NCI-H526 treated with DMSO at 0.1 percent for 48 hours (cell line): ENCODE measurements around the gene GSTK1.
"Not testable (repeated sequence)": the region's sequence is repeated elsewhere in the genome, so short reads cannot be mapped to it uniquely, and the experiment has no call there.

Experiments
- DNase-seq: peaks from one replicate; lab custom pipeline; 2025; lab: John Stamatoyannopoulos, UW

GSTK1 gene

DNA sequence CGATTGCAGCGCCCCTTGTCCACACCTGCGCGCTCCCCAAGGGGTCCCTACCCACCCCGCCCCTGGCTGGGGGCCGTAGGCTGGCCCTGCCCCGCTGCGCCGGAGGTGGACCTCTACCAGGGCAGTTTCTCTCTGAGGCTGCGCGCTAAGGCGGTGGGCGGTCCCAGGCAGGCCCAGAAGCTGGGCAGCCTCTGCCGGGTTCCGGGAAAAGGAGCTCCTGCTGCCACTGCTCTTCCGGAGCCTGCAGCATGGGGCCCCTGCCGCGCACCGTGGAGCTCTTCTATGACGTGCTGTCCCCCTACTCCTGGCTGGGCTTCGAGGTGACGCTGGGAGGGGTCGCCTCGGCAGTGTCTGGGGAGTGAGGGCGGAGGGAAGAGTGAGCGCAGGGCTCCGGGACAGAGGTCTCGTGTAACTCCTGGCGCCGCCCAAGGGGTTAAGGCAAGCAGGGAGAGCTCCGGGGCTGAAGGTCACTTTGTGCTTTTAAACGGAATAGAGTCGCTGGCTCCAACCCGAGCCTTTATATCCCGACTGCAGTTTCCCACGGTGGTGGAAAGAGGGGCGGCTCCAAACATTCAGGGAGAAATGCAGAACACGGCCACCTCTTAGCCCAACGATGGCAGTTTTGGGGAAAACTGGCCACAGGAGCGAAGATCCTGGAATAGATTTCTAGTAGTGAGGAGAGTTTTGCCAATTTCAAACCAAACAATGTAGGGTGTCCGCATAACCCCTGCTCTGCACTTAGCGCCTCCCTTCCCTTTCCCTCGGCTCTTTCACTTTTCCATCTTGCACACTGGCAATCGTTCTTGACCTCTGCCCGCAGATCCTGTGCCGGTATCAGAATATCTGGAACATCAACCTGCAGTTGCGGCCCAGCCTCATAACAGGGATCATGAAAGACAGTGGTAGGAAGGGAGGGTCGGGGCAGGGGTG, at the start of gene GSTK1:
Gene GSTK1, plus strand, starts transcription at position 176 of the 930 bp plus-strand sequence. Its CDS starts 73 bp downstream, at position 249.
- DNase-seq, result peak; percentile 65

GRCh38 chr7:143213478-143213877, 49.8 kb upstream of the GSTK1 start:
- not testable (repeated sequence) for DNase-seq

DNA sequence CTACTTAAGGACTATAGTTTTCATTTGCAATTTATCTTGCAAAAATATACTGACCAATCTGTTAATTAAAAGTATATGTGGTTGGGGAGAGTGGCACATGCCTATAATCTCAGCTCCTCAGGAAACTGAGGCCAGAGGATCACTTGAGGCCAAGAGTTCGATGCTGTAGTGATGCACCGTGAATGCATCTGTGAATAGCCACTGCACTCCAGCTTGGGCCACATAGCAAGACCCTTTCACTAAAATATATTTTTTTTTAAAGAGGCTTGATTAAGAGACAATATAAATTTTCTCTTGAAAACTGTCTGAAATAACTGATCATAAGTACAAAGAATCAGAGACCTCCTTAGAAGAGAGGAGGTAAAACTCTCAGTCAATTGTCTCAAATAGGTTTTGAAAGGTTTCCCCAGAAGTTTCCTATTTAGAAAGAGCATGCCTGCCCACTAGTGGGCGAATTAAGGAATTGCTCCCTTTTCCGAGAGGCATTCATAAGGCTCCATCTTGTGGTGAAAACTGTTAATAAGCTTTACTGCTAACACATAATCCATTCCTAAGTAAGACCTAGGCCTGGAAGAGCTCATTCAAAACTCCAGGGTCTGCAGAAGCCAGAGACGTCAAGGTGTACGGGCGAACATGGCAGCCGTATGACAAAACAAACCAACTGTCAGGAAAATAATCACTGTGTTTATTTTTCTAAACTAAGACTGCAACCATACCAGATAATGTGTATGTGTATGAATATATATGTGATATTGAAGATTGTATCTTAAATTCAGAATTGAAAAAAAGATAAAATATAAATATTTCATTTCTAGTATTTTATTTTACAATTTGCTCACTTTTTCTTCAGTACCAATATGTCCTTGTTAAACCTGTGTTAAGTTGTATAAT, 48.2 kb upstream of the GSTK1 start:
- peak; percentile 87 for DNase-seq

GRCh38 chr7:143216151-143216550, 47.1 kb upstream of the GSTK1 start:
- DNase-seq, result no peak

DNA sequence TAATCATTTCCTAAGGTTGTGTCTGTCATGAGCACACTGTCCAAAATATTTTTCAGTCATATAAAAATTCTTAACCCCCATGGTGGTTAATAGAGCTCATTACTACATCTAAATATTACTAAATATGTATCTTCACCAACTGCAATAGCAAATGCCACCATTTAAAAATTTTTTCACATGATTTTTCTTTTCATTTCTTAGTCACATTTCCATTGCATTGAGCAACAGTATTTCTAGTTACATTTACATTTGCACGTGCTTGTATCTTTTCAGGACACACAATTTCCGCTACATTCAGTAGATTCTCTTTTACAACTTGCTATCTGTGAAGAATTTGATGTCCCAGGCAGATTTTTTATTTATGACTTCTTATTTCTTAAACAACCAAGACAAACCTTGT, 46.6 kb upstream of the GSTK1 start:
- no peak for DNase-seq

DNA sequence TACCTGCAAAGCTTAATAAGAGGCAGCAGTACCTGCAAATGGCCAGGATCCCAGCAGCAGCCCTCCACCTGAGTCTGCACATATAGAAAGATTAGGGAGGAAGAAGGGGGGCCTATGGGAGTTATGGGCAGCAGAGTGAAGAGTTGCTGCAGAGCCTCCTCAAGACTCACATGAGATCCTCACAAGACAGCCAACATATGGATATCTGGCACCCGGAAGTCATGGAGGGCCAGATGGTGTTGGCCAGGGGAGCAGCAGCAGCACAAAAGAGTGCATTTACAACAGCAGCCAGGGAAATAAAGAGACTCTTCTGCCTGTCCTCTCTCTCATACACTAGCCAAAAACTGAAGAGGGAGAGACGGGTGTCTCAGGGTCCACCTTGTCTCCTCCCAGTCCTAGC, 45.4 kb upstream of the GSTK1 start:
- DNase-seq, result no peak

DNA sequence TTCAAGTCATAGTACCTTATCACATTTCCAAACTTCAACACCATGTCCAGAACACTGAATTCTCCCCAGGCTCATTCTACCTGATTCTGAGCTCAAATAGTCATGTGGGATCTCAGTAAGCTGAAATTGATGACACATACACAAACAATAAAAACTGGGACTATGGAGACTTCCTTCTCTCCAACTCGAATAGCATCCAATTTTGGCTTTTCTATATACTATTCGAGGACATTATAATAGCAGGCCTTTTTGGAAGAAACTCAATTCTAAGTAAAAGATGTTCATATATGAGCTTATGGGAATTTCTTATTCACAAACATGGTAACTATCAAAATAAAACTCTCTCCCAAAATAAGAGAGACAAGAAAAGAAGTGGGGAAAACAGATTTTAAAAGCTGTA, 42.0 kb upstream of the GSTK1 start:
- no peak for DNase-seq

DNA sequence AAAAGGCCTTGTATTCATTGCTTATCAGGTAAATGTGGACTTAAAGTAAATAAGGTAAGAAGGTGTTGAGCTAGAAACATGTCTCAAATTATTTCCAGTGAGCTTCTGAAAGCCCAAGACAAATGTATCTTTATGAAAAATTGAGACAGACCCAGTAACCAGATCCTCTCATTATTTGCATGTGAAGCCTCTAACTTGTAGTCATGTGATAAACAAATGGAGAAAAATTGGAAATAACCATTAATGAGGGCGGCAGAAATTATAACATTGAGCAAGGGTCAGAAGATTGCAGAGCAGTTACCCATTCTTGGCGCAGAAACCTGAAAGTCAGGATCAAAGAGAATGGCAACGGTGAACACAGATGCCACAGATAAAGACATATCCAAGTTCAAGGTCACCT, 41.5 kb upstream of the GSTK1 start, which contains the start of gene TAS2R40:
Gene TAS2R40, plus strand, starts transcription at position 301 of the 400 bp plus-strand sequence. Its CDS starts 42 bp downstream, at position 343.
- DNase-seq, result no peak

DNA sequence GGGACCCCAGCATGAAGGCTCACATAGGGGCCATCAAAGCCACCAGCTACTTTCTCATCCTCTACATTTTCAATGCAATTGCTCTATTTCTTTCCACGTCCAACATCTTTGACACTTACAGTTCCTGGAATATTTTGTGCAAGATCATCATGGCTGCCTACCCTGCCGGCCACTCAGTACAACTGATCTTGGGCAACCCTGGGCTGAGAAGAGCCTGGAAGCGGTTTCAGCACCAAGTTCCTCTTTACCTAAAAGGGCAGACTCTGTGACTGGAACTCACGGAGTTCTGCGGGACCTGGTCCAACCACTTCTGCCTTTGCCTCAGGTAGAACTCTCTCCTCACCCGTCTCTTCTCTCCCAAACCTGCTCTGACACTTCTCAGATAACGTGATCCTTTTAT, 40.5 kb upstream of the GSTK1 start:
- no peak for DNase-seq

- no peak for DNase-seq
Measured at GRCh38 chr7:143223784-143224183, 39.5 kb upstream of the GSTK1 start.

DNA sequence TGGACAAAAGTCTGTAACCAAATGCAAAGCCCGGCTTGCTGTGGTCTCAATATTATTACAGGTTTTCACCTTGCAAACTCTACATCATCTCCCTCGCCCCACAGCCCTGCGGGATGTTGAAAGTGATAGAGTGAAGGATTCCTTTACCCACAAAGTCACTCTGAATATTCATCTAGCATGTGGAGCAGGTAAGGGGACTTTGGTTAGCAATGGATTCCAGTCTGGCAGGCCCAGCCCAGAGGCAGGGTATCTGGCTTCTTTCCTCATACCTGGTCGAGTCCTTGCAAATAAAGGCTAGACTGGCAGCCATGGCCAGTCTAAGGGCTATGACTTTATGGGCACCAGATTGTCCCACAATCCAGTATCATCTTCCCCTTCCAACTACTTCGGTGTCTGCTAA, 38.2 kb upstream of the GSTK1 start:
- DNase-seq, result no peak

GRCh38 chr7:143227806-143228205, 35.4 kb upstream of the GSTK1 start:
- no peak for DNase-seq

DNA sequence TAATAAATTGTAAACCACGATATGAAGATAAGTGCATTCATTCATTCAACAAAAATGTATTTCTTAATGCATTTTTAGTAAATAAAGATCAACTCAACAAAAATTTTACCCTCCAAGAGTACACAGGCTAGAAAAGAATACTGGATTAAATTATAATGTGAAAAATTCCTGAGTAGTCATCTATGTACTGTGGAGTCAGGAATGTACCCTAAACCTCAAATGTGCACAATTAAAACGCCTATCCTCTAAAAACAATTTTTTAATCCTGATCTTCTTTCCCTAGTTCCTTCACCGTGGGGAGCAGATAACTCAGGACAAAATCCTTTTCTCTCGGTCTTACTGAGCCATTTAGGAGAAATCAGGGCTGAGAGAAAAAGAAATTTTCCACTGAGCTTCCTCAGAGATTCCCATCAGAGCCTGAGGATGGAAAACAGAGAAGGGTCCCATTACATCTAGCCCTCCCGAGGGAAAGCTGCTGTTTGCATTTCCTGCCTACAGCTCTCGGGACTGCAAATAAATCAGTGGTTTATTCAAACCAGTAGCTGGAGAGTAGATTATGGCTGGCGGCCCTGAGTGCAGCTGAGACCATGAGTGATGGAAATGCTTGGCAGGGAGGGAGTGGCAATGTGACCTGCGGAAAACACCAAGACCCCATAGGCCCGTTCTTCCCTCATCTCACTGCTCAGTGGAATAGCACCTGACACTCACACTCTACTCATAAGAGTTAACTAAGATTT, 34.0 kb upstream of the GSTK1 start:
- peak; percentile 75 for DNase-seq

GRCh38 chr7:143230602-143231457, 32.4 kb upstream of the GSTK1 start:
- no peak for DNase-seq

GRCh38 chr7:143233816-143234532, 29.3 kb upstream of the GSTK1 start:
- no peak for DNase-seq

DNA sequence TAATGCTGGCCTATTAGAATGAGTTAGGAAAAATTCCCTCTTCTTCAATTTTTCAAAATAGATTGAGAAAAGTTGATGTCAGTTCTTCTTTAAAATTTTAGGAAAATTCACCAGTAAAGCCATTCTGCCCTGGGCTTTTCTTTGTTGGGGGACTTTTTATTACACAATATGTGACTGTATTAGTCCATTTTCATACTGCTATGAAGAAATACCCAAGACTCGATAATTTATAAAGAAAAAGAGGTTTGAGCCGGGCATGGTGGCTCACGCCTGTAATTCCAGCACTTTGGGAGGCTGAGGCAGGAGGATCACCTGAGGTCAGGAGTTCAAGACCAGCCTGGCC, 28.7 kb upstream of the GSTK1 start:
- no peak for DNase-seq

DNA sequence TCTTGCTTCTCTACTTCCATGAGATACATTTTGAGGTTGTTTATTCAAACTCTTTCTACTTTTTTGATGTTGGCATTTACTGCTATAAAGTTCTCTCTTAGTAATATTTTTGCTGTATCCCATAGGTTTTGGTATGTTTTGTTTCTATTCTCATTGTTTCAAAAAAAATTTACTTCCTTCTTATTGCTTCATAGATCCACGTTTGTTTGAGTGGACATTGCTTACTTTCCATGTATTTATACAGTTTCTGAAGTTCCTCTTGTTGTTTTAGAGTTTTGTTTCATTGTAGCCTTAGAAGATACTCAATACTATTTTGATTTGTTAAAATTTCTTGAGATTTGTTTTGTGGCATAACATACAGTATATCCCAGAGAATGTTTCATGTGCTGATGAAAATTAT, 27.7 kb upstream of the GSTK1 start:
- no peak for DNase-seq

GRCh38 chr7:143236408-143236990, 26.7 kb upstream of the GSTK1 start:
- no peak for DNase-seq

DNA sequence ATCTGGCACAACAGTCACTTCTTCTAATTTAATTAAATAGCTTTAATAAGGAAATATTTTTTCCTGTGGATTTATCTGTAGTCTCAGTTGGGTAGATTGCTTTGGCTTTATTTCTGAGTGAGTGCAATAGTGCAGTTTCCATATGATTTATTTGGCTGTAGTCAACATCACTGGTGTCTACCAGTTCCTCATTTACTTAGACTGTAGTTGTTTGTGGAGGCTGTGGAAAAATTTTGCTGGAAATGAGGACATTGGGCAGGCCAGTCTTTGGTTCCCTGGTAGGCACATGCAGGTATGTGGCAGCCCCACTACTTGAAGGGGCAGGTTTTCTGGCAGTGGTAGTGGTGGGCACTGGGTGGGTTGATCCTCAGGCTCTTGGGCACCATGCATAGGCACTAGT, 25.9 kb upstream of the GSTK1 start:
- DNase-seq, result no peak
